Panc1 (cell line): ENCODE measurements around the gene COA6.

Experiments used
- POLR2AphosphoS5 ChIP-seq: IDR thresholded peaks from 2 replicates; pipeline ENCODE4 v1.6.1; 2012; ENCODE audit warnings: mild to moderate bottlenecking, low read depth, low read length, moderate library complexity
- TF ChIP-seq, protein P1 (sequence below): fragments of 450-650 bp; IDR thresholded peaks from 2 replicates; pipeline ENCODE4 v1.5.1; 2017; ENCODE audit warnings: mild to moderate bottlenecking

DNA sequence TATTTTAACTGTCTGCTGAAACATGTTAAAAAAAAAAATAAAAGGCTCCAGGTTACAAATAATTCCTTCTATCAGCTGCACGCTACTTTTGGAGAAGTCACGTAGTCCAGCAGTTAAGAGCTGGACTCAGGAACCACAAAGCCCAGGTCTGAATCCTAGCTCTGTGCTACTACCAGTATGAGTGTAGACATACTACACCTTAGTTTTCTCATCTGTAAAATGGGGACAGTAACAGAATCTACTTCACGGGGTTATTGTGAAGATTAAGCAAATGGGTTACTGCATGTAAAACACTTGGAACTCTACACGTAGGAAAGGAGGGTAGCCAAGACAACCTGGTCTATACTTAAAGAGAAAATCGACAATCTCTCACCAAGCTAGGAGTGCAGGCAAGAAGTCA is 57.4 kb downstream of the COA6 start:
- TF ChIP-seq, protein P1, sequence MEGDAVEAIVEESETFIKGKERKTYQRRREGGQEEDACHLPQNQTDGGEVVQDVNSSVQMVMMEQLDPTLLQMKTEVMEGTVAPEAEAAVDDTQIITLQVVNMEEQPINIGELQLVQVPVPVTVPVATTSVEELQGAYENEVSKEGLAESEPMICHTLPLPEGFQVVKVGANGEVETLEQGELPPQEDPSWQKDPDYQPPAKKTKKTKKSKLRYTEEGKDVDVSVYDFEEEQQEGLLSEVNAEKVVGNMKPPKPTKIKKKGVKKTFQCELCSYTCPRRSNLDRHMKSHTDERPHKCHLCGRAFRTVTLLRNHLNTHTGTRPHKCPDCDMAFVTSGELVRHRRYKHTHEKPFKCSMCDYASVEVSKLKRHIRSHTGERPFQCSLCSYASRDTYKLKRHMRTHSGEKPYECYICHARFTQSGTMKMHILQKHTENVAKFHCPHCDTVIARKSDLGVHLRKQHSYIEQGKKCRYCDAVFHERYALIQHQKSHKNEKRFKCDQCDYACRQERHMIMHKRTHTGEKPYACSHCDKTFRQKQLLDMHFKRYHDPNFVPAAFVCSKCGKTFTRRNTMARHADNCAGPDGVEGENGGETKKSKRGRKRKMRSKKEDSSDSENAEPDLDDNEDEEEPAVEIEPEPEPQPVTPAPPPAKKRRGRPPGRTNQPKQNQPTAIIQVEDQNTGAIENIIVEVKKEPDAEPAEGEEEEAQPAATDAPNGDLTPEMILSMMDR, result no peak
- no peak for TF ChIP-seq POLR2AphosphoS5
